HG03025 (cell line): ENCODE results near the gene GPR78.
"Not testable (repeated sequence)": the region's sequence is repeated elsewhere in the genome, so short reads cannot be mapped to it uniquely, and the experiment has no call there.

Experiments used
- ATAC-seq: cut with Tn5 transposase; IDR thresholded peaks from one replicate; pipeline ENCODE4 v1.9.1; 2021; ENCODE audit warnings: mild to moderate bottlenecking, moderate library complexity; ENCODE audit not compliant: unreplicated experiment, low FRiP score

Gene GPR78

GRCh38 chr4:8614365-8615193 lies 34.4 kb downstream of the GPR78 start:
- no peak for ATAC-seq

GRCh38 chr4:8615366-8615765 lies 35.2 kb downstream of the GPR78 start:
- ATAC-seq = no peak

- no peak for ATAC-seq
These were observed 36.0 kb downstream of the GPR78 start for GRCh38 chr4:8615921-8616787.

- ATAC-seq = no peak
These were observed 36.6 kb downstream of the GPR78 start for GRCh38 chr4:8616831-8617230.

GRCh38 chr4:8617486-8618040 lies 37.4 kb downstream of the GPR78 start:
- no peak for ATAC-seq

- ATAC-seq = no peak
These were observed 38.2 kb downstream of the GPR78 start for GRCh38 chr4:8618421-8618820.

GRCh38 chr4:8618961-8619720 lies 38.9 kb downstream of the GPR78 start:
- no peak for ATAC-seq

GRCh38 chr4:8621135-8621534 lies 40.9 kb downstream of the GPR78 start:
- ATAC-seq = not testable (repeated sequence)

GRCh38 chr4:8624601-8625272 lies 44.5 kb downstream of the GPR78 start:
- ATAC-seq = not testable (repeated sequence)

GRCh38 chr4:8630240-8630905 lies 50.2 kb downstream of the GPR78 start:
- not testable (repeated sequence) for ATAC-seq

GRCh38 chr4:8631896-8632295 lies 51.7 kb downstream of the GPR78 start:
- ATAC-seq = not testable (repeated sequence)

- ATAC-seq = not testable (repeated sequence)
These were observed 54.6 kb downstream of the GPR78 start for GRCh38 chr4:8634773-8635172.

GRCh38 chr4:8635897-8636554 lies 55.8 kb downstream of the GPR78 start:
- ATAC-seq = not testable (repeated sequence)
